GM13976 (cell line): Measurements from ENCODE around the gene SYP.

ENCODE experiments used
- DNase-seq: peaks from one replicate; pipeline ENCODE4 v3.0.0; 2012; ENCODE audit warnings: low spot score
- in situ Hi-C: fragments of 300-500 bp; cut with MboI; formaldehyde crosslinking; loops from one replicate; pipeline ENCODE4 v1.12.0; 2022; ENCODE audit warnings: low sequenced_read_pairs, mixed read lengths, inconsistent platforms; ENCODE audit not compliant: unreplicated experiment
- TF ChIP-seq, protein P1 (sequence below): IDR thresholded peaks from 2 replicates; pipeline ENCODE4 v1.5.1; 2012; ENCODE audit warnings: borderline replicate concordance, mild to moderate bottlenecking; ENCODE audit not compliant: insufficient read depth; ENCODE audit errors: extremely low read depth, missing control alignments, control extremely low read depth

SYP gene

DNA sequence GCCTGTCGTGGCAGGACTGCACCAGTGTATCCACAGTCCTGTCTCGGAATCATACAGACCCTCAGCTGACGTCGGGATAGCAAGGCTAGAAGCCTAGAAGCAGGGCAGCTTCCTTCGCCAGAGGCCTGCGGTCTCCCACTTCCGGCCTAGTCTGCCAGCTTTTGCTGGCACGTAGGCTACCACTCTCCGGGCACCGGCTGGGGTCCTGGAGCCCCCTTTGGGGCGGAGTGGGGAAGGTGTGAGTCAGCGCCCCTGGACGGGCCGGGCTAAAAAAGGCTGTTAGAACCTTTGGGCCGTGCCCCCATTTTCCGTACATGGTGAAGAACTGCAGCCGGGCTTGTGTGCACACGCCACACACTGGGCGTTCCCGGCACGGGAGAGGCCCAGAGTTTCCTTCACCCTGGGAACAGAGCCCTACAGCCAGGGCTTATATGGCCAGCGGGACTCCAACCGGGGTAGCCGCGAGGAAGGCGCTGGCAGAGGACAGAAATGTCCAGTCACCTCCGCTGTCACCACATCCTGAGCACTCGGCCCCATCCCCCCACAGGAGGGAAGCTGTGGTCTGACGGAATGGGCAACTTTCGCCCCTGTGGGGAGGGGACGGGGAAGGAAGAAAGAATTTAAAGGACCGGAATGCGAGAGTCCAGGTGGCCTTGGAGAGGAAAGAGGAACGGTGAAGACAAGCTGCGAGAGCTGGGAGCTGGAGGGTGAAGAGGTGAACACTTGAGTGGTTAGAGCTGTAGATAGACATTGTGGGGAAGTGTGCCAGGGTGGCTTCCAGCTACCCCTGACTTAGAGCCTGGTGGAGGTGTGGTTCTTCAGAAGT lies 32.9 kb downstream of the SYP start:
- no peak for DNase-seq
- in situ Hi-C loops: no loop called here
- TF ChIP-seq, protein P1, sequence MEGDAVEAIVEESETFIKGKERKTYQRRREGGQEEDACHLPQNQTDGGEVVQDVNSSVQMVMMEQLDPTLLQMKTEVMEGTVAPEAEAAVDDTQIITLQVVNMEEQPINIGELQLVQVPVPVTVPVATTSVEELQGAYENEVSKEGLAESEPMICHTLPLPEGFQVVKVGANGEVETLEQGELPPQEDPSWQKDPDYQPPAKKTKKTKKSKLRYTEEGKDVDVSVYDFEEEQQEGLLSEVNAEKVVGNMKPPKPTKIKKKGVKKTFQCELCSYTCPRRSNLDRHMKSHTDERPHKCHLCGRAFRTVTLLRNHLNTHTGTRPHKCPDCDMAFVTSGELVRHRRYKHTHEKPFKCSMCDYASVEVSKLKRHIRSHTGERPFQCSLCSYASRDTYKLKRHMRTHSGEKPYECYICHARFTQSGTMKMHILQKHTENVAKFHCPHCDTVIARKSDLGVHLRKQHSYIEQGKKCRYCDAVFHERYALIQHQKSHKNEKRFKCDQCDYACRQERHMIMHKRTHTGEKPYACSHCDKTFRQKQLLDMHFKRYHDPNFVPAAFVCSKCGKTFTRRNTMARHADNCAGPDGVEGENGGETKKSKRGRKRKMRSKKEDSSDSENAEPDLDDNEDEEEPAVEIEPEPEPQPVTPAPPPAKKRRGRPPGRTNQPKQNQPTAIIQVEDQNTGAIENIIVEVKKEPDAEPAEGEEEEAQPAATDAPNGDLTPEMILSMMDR: no peak

DNA sequence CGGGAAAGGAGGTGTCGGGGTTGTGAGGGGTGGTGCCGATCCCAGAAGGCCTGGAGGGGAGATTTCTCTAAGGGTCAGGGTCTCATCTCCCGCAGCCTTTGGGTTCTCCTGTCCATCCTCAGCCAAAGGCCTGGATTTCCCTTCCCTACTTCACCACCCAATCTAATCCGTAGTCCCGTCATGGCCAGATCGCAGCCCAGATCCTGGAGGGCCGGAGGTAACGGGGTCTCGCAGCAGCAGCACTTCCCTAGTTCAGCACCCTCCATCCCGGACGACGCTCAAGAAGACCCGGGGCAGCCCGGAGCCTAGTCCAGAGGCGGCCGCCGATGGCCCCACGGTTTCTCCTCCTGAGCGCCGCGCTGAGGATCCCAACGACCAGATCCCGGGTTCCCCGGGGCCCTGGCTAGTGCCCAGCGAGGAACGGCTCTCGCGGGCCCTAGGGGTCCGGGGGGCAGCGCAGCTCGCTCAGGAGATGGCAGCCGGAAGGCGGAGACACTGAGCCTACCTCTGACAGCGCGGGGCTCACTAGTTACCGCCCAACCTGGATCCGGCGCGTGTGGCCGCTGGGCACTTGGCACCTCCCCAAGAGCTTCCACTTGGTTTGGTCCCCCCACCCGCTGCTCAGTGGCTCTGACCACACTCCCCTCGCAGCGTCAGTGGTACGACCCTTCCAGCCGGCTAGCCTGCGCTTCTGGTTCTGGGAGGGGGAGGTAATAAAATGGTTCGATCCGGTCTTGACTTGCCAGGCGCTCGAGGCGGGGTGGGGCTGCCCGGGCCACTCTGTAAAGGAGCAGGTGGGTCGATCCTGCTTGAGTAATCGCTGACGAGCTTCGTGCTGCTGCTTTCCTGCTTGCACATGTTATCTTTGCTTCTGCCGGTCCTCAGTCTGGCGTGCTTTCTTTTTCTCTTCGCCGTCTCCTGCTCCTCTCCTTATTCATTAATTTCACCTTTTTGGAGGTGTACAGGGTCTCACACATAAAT lies 33.8 kb downstream of the SYP start:
- TF ChIP-seq, protein P1: no peak
- in situ Hi-C loops: no loop called here
- no peak for DNase-seq

DNA sequence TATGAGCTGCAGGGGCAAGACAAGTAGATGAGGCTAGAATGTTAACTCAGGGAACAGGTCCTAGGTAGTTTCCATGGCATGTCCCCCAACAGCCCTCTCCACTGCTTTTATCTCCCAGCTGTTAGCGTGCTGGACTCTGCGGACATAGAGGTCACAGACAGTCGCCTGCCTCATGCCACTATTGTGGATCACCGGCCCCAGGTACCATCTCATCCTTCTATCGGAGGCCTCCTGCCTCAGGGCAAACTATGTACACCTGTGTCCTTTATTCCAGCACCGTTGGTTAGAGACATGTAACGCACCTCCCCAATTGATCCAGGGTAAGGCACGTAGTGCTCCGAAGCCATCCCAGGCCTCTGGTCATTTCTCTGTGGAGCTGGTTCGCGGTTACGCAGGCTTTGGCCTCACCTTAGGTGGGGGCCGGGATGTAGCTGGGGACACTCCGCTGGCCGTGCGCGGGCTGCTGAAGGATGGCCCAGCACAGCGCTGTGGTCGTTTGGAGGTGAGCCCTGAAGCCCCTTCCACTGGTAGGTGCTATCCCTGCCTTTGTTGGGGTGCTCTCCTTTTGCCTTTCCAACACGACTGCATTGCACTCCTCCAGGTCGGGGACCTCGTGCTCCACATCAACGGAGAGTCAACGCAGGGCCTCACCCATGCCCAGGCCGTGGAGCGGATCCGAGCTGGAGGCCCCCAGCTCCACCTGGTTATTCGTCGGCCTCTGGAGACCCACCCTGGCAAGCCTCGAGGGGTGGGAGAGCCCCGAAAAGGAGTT lies 35.2 kb downstream of the SYP start:
- in situ Hi-C loops: no loop called here
- TF ChIP-seq, protein P1: no peak
- DNase-seq: no peak

DNA sequence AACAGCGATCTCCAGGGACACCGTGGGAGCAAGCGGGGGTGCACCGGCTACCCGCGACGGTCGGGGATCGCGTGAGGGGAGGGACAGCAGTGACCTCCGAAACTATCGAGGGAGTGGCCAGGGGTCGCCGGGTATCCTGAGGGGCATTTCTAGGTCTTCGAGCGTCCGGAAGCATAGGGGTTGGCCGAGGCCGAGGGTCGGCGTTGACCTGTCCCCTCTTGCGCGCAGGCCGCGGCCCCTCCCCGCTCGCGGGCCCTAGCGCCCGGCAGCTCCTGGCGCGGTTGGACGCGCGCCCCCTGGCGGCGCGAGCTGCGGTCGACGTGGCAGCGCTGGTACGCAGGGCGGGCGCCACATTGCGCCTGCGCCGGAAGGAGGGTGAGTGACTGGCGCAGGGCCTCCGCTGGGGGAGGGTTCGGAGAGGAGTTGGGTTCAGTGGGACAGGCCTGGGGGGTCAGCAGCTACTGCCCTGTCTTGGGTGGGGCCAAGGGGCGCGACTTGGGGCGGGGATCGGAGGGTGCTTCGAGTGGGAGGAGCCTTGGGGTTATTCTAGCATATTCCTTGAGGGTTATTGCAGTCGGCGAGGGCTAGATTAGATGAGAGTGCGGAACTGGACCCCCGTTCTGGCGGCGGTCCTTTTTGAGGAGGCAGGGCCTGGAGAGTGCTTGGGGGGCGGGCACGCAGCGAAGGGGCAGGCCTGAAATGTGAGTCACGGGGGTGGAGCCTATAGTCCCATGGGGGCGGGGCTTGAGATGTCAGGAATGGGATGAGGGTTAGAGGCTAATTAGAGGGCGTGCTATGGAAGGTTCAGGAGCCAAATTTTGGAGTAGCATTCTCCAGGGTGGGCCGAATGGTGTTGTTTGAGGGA lies 36.2 kb downstream of the SYP start:
- TF ChIP-seq, protein P1: peak; percentile 94
- in situ Hi-C loops: no loop called here
- peak; percentile 84 for DNase-seq

DNA sequence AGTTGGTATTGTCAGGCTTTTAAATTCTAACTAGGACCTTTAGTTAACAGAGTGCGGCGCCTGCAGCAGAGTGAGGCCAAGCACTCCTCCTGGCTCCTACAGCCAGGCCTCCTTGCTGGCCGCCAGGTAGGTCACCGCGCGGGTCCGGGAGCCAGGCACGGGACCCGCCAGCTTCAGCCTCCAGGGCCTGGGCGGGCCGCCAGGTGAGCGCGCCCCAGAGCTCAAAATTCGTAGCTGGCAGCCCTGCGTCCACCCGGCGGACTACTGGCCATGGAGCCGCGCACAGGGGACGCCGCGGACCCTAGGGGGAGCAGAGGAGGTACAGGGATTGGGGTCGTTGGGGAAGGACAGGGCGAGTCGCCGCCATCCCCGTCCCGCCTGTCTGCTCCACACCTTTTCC lies 37.4 kb downstream of the SYP start, which contains the start of gene MAGIX:
TSS of gene MAGIX (plus strand) at position 139 of the 400 bp plus-strand sequence. CDS start at position 271, 132 bp downstream.
- in situ Hi-C loops: no loop called here
- no peak for DNase-seq
- TF ChIP-seq, protein P1: no peak
